ENCODE data around the gene DYRK2. TPM values are rescaled to one million over a fixed set of nuclear protein-coding genes. Genes with fewer than 3 reads are reported as not detected.

The DYRK2 gene
- 16.2 TPM for total RNA-seq

GRCh38 chr12:67648521-67649260 is at the start of gene DYRK2:
Gene DYRK2, plus strand, starts transcription at chr12:67648745. Its CDS starts 389 bp downstream, at chr12:67649134.
- Histone ChIP-seq H3K36me3 (no peaks in the 10 kb centered on the region), H3K27ac (peak within 1 kb of the TSS; percentile 96), H3K4me3 (peak within 1 kb of the TSS; percentile 79 to 95), H3K9me3 (no peaks in the 10 kb centered on the region), H3K4me1 (peaks cover 43% of the 10 kb centered on the region), H3K27me3 (no peaks in the 10 kb centered on the region)
- intact Hi-C loops (cut with DNase I): no loop called here
- DNase-seq (ENCODE audit: extremely low spot score in 2 of 2): no peak
- no peak for TF ChIP-seq CTCF (IDR thresholded peaks at IDR 0.05)
- TF ChIP-seq POLR2AphosphoS5 (IDR thresholded peaks at IDR 0.05; ENCODE audit: insufficient read depth in 1 of 2, low read depth in 1 of 2): peak in 1 of 2 donors; percentile 72
- TF ChIP-seq POLR2A (IDR thresholded peaks at IDR 0.05): peak in 1 of 2 donors; percentile 88

- no peaks in the 10 kb centered on the region for H3K36me3 ChIP-seq
- H3K9me3 ChIP-seq: no peaks in the 10 kb centered on the region
- no peak overlapping the region for H3K27ac ChIP-seq
- no peak for DNase-seq (ENCODE audit: extremely low spot score in 2 of 2)
- no peaks in the 10 kb centered on the region for H3K27me3 ChIP-seq
- TF ChIP-seq POLR2A (IDR thresholded peaks at IDR 0.05): no peak
- TF ChIP-seq POLR2AphosphoS5 (IDR thresholded peaks at IDR 0.05; ENCODE audit: insufficient read depth in 1 of 2, low read depth in 1 of 2): no peak
- no peak for TF ChIP-seq CTCF (IDR thresholded peaks at IDR 0.05)
- H3K4me1 ChIP-seq: no peaks in the 10 kb centered on the region
- intact Hi-C loops (cut with DNase I): no loop called here
- H3K4me3 ChIP-seq: no peak overlapping the region
These were observed 48.9 kb upstream of the DYRK2 start for GRCh38 chr12:67599691-67600090.

- intact Hi-C loops (cut with DNase I): no loop called here
- Histone ChIP-seq H3K27ac (no peak overlapping the region), H3K36me3 (no peaks in the 10 kb centered on the region), H3K9me3 (no peaks in the 10 kb centered on the region), H3K27me3 (no peaks in the 10 kb centered on the region), H3K4me3 (no peak overlapping the region), H3K4me1 (no peaks in the 10 kb centered on the region)
- DNase-seq (ENCODE audit: extremely low spot score in 2 of 2): no peak
- TF ChIP-seq POLR2AphosphoS5 (IDR thresholded peaks at IDR 0.05; ENCODE audit: insufficient read depth in 1 of 2, low read depth in 1 of 2): no peak
- TF ChIP-seq POLR2A (IDR thresholded peaks at IDR 0.05): no peak
- no peak for TF ChIP-seq CTCF (IDR thresholded peaks at IDR 0.05)
These were observed 47.4 kb upstream of the DYRK2 start for GRCh38 chr12:67601126-67601525.

GRCh38 chr12:67609226-67609870 is 39.2 kb upstream of the DYRK2 start:
- Histone ChIP-seq H3K4me1 (no peaks in the 10 kb centered on the region), H3K27me3 (no peaks in the 10 kb centered on the region), H3K9me3 (no peaks in the 10 kb centered on the region), H3K27ac (no peak overlapping the region), H3K36me3 (no peaks in the 10 kb centered on the region), H3K4me3 (no peak overlapping the region)
- TF ChIP-seq POLR2A (IDR thresholded peaks at IDR 0.05) (no peak), CTCF (IDR thresholded peaks at IDR 0.05) (no peak), POLR2AphosphoS5 (IDR thresholded peaks at IDR 0.05; ENCODE audit: insufficient read depth in 1 of 2, low read depth in 1 of 2) (no peak)
- DNase-seq (ENCODE audit: extremely low spot score in 2 of 2): no peak
- intact Hi-C loops (cut with DNase I): no loop called here

- H3K27ac ChIP-seq: no peak overlapping the region
- H3K4me3 ChIP-seq: no peak overlapping the region
- H3K4me1 ChIP-seq: no peaks in the 10 kb centered on the region
- no peaks in the 10 kb centered on the region for H3K9me3 ChIP-seq
- no peaks in the 10 kb centered on the region for H3K27me3 ChIP-seq
- H3K36me3 ChIP-seq: no peaks in the 10 kb centered on the region
- DNase-seq (ENCODE audit: extremely low spot score in 2 of 2): no peak
- TF ChIP-seq CTCF (IDR thresholded peaks at IDR 0.05) (no peak), POLR2AphosphoS5 (IDR thresholded peaks at IDR 0.05; ENCODE audit: insufficient read depth in 1 of 2, low read depth in 1 of 2) (no peak), POLR2A (IDR thresholded peaks at IDR 0.05) (no peak)
- intact Hi-C loops (cut with DNase I): no loop called here
These were observed 35.5 kb upstream of the DYRK2 start for GRCh38 chr12:67613040-67613439.
